Stimulated activated CD4-positive, alpha-beta T cell treated with anti-CD3 and anti-CD28 coated beads, Interleukin-2, amount 100 ng/mL, for 4 hours (primary cell): ENCODE data around the gene C1orf56.

Experiments used
- DNase-seq: peaks from one replicate; pipeline ENCODE4 v3.0.0-alpha.2; 2020; ENCODE audit warnings: low read depth

C1orf56 gene

GRCh38 chr1:151047591-151047924 is at the start of gene C1orf56:
TSS of gene C1orf56 (plus strand) at chr1:151047751. CDS start at chr1:151047848, 97 bp downstream.
- peak; percentile 41 for DNase-seq

- DNase-seq = no peak
These were observed 49.6 kb upstream of the C1orf56 start for GRCh38 chr1:150997949-150998348.

- no peak for DNase-seq
These were observed 48.4 kb upstream of the C1orf56 start for GRCh38 chr1:150999051-150999674.

GRCh38 chr1:150999926-151000325 is 47.6 kb upstream of the C1orf56 start:
- no peak for DNase-seq

- DNase-seq = no peak
These were observed 47.1 kb upstream of the C1orf56 start for GRCh38 chr1:151000408-151000807.

- DNase-seq = no peak
These were observed 45.9 kb upstream of the C1orf56 start for GRCh38 chr1:151001602-151002001.

GRCh38 chr1:151002051-151002450 is 45.5 kb upstream of the C1orf56 start:
- DNase-seq = no peak

GRCh38 chr1:151002611-151003010 is 44.9 kb upstream of the C1orf56 start:
- no peak for DNase-seq

- DNase-seq = no peak
These were observed 44.4 kb upstream of the C1orf56 start for GRCh38 chr1:151003180-151003579.

- no peak for DNase-seq
These were observed 41.7 kb upstream of the C1orf56 start for GRCh38 chr1:151005729-151006319.

- no peak for DNase-seq
These were observed 41.1 kb upstream of the C1orf56 start, which contains the start of gene MINDY1 for GRCh38 chr1:151006327-151007052. TSS of gene MINDY1 (minus strand) at chr1:151006902. CDS start at chr1:151002617, 4,285 bp downstream.

- no peak for DNase-seq
These were observed 39.7 kb upstream of the C1orf56 start for GRCh38 chr1:151007853-151008243.

- DNase-seq = peak; percentile 92
These were observed 39.0 kb upstream of the C1orf56 start, which contains the start of gene PRUNE1 for GRCh38 chr1:151008244-151009205. TSS of gene PRUNE1 (plus strand) at chr1:151008449. CDS start at chr1:151008633, 184 bp downstream.

GRCh38 chr1:151009206-151009587 is 38.4 kb upstream of the C1orf56 start:
- no peak for DNase-seq

GRCh38 chr1:151009674-151010345 is 37.7 kb upstream of the C1orf56 start:
- DNase-seq = no peak

GRCh38 chr1:151010346-151010726 is 37.2 kb upstream of the C1orf56 start:
- no peak for DNase-seq

- DNase-seq = no peak
These were observed 36.2 kb upstream of the C1orf56 start for GRCh38 chr1:151011154-151011850.

GRCh38 chr1:151012684-151013471 is 34.7 kb upstream of the C1orf56 start:
- DNase-seq = no peak

- DNase-seq = no peak
These were observed 34.0 kb upstream of the C1orf56 start for GRCh38 chr1:151013518-151013917.

GRCh38 chr1:151024540-151025146 is 22.9 kb upstream of the C1orf56 start:
- DNase-seq = peak; percentile 79
